Glutamatergic neuron (in vitro differentiated cells): ENCODE results near the gene RNF135. TPM values are rescaled to one million over a fixed set of nuclear protein-coding genes. Genes with fewer than 3 reads are reported as not detected.

ENCODE experiments used
- DNase-seq: peaks from one replicate; pipeline ENCODE4 v3.0.0; 2022
- H3K27ac Mint-ChIP-seq: one replicate; pipeline ENCODE4 v1.8.0; 2020; ENCODE audit warnings: mild to moderate bottlenecking, mixed read lengths, inconsistent platforms; ENCODE audit not compliant: unreplicated experiment
- H3K27me3 Mint-ChIP-seq: one replicate; pipeline ENCODE4 v1.8.0; 2020; ENCODE audit warnings: mild to moderate bottlenecking, moderate library complexity, mixed read lengths, inconsistent platforms; ENCODE audit not compliant: unreplicated experiment
- H3K36me3 Mint-ChIP-seq: one replicate; pipeline ENCODE4 v1.8.0; 2020; ENCODE audit warnings: mild to moderate bottlenecking, mixed read lengths, inconsistent platforms; ENCODE audit not compliant: unreplicated experiment
- H3K4me1 Mint-ChIP-seq: one replicate; pipeline ENCODE4 v1.8.0; 2020; ENCODE audit warnings: mild to moderate bottlenecking, low read depth, mixed read lengths, inconsistent platforms; ENCODE audit not compliant: unreplicated experiment
- H3K4me3 Mint-ChIP-seq: one replicate; pipeline ENCODE4 v1.8.0; 2020; ENCODE audit warnings: mild to moderate bottlenecking, mixed read lengths, inconsistent platforms; ENCODE audit not compliant: unreplicated experiment
- H3K9me3 Mint-ChIP-seq: one replicate; pipeline ENCODE4 v1.8.0; 2020; ENCODE audit warnings: mild to moderate bottlenecking, moderate library complexity, mixed read lengths, inconsistent platforms; ENCODE audit not compliant: unreplicated experiment
- total RNA-seq: library from RNA; stranded (reverse); fragmentation: NEBNext Ultra II Directional; extraction: Animal tissue kit (Norgen Biotek cat#: 25700); gene quantifications from one replicate; pipeline ENCODE4 v1.2.1, GENCODE V29; 2021; ENCODE audit not compliant: unreplicated experiment
- TF ChIP-seq, protein P1 (sequence below): fragments of 200-600 bp; sonication (generic); IDR thresholded peaks from one replicate; pipeline ENCODE4 v1.5.0; 2021; ENCODE audit not compliant: partially characterized antibody, unreplicated experiment

The RNF135 gene
- total RNA-seq, 1 donor from 2014 or later, result 0.59 TPM

- H3K27ac Mint-ChIP-seq, result no peak overlapping the region
- H3K9me3 Mint-ChIP-seq, result no peaks in the 10 kb centered on the region
- H3K27me3 Mint-ChIP-seq, result no peaks in the 10 kb centered on the region
- DNase-seq, result no peak
- H3K36me3 Mint-ChIP-seq, result no peaks in the 10 kb centered on the region
- no peak overlapping the region for H3K4me3 Mint-ChIP-seq
- no peaks in the 10 kb centered on the region for H3K4me1 Mint-ChIP-seq
- TF ChIP-seq, protein P1, sequence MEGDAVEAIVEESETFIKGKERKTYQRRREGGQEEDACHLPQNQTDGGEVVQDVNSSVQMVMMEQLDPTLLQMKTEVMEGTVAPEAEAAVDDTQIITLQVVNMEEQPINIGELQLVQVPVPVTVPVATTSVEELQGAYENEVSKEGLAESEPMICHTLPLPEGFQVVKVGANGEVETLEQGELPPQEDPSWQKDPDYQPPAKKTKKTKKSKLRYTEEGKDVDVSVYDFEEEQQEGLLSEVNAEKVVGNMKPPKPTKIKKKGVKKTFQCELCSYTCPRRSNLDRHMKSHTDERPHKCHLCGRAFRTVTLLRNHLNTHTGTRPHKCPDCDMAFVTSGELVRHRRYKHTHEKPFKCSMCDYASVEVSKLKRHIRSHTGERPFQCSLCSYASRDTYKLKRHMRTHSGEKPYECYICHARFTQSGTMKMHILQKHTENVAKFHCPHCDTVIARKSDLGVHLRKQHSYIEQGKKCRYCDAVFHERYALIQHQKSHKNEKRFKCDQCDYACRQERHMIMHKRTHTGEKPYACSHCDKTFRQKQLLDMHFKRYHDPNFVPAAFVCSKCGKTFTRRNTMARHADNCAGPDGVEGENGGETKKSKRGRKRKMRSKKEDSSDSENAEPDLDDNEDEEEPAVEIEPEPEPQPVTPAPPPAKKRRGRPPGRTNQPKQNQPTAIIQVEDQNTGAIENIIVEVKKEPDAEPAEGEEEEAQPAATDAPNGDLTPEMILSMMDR, result no peak
Measured at GRCh38 chr17:30996486-30996885, 25.6 kb downstream of the RNF135 start.

DNA sequence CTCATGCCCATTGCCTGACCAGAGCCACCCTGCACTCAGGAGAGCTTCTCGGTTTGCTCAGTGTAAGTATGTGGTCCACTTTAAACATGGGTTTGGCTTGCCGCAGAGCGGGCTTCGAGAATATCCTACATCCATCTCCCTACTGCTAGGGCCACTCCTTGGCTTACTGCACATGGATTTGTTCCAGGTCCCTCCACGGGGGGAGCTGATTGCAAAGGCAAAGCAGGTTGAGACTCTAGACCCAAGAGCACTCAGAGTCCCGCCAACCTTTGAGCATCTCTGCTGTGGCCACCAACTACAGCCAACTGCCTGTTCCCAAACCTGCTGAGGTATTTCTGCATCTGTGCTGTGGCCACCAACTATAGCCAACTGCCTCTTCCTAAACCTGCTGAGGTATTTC, 26.4 kb downstream of the RNF135 start:
- H3K27ac Mint-ChIP-seq, result no peak overlapping the region
- no peaks in the 10 kb centered on the region for H3K9me3 Mint-ChIP-seq
- no peaks in the 10 kb centered on the region for H3K36me3 Mint-ChIP-seq
- H3K27me3 Mint-ChIP-seq, result no peaks in the 10 kb centered on the region
- TF ChIP-seq, protein P1, result no peak
- no peak overlapping the region for H3K4me3 Mint-ChIP-seq
- H3K4me1 Mint-ChIP-seq, result no peaks in the 10 kb centered on the region
- no peak for DNase-seq

GRCh38 chr17:30997842-30998241, 27.0 kb downstream of the RNF135 start:
- no peaks in the 10 kb centered on the region for H3K9me3 Mint-ChIP-seq
- H3K4me3 Mint-ChIP-seq, result no peak overlapping the region
- no peak overlapping the region for H3K27ac Mint-ChIP-seq
- TF ChIP-seq, protein P1, result no peak
- no peak for DNase-seq
- no peaks in the 10 kb centered on the region for H3K36me3 Mint-ChIP-seq
- no peaks in the 10 kb centered on the region for H3K27me3 Mint-ChIP-seq
- no peaks in the 10 kb centered on the region for H3K4me1 Mint-ChIP-seq

- Mint-ChIP-seq H3K4me1 (no peaks in the 10 kb centered on the region), H3K27ac (no peak overlapping the region), H3K36me3 (no peaks in the 10 kb centered on the region), H3K4me3 (no peak overlapping the region), H3K27me3 (no peaks in the 10 kb centered on the region), H3K9me3 (no peaks in the 10 kb centered on the region)
- TF ChIP-seq, protein P1, result no peak
- DNase-seq, result no peak
Measured at GRCh38 chr17:31002047-31002446, 31.2 kb downstream of the RNF135 start.

GRCh38 chr17:31003225-31003866, 32.5 kb downstream of the RNF135 start:
- H3K27ac Mint-ChIP-seq, result no peak overlapping the region
- H3K27me3 Mint-ChIP-seq, result peaks cover 2% of the 10 kb centered on the region
- no peaks in the 10 kb centered on the region for H3K4me1 Mint-ChIP-seq
- no peak for DNase-seq
- H3K4me3 Mint-ChIP-seq, result no peak overlapping the region
- TF ChIP-seq, protein P1, result no peak
- H3K36me3 Mint-ChIP-seq, result peaks cover 4% of the 10 kb centered on the region
- no peaks in the 10 kb centered on the region for H3K9me3 Mint-ChIP-seq
